ENCODE results near the gene TP73.

DNA sequence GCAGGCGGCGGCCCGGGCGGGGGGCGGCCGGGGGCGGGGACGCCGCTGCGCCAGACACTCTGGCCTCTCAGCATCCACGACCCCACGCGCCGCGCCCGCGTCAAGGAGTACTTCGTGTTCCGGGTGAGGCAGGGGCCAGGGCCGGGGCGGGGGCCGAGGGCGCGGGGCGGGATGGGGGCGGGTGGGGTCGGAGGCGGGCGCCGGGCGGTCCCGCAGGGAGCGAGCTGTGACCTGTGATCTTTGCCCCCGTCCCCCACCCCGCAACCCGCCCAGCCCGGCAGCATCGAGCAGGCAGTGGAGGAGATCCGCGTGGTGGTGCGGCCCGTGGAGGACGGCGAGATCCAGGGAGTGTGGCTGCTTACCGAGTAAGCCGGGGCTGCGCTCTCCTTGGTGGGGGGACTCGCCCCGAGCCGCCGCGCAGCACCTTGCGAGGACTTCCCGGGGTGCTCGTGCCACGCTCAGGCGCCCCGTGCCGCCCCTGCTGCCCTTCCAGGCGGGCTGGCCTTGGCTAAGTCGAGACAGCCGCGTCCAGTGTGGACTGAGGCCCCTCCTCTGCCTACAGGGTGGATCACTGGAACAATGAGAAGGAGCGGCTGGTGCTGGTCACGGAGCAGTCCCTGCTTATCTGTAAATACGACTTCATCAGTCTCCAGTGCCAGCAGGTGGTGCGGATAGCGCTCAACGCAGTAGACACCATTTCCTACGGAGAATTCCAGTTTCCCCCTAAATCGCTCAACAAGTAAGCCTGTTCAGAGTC lies 27.0 kb upstream of the TP73 start:
- TF ChIP-seq, protein P1, sequence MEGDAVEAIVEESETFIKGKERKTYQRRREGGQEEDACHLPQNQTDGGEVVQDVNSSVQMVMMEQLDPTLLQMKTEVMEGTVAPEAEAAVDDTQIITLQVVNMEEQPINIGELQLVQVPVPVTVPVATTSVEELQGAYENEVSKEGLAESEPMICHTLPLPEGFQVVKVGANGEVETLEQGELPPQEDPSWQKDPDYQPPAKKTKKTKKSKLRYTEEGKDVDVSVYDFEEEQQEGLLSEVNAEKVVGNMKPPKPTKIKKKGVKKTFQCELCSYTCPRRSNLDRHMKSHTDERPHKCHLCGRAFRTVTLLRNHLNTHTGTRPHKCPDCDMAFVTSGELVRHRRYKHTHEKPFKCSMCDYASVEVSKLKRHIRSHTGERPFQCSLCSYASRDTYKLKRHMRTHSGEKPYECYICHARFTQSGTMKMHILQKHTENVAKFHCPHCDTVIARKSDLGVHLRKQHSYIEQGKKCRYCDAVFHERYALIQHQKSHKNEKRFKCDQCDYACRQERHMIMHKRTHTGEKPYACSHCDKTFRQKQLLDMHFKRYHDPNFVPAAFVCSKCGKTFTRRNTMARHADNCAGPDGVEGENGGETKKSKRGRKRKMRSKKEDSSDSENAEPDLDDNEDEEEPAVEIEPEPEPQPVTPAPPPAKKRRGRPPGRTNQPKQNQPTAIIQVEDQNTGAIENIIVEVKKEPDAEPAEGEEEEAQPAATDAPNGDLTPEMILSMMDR (conservative IDR thresholded peaks at IDR 0.05): no peak
- no peak for TF ChIP-seq EZH2 (IDR thresholded peaks at IDR 0.05; ENCODE audit: low read depth)
